ENCODE measurements around the gene LCAT. TPM values are rescaled to one million over a fixed set of nuclear protein-coding genes. Genes with fewer than 3 reads are reported as not detected.
"Not testable (repeated sequence)": the region's sequence is repeated elsewhere in the genome, so short reads cannot be mapped to it uniquely, and the experiment has no call there.

Gene LCAT
- total RNA-seq, 1 donor from 2014 or later = 1.6 TPM

- TF ChIP-seq CTCF (IDR thresholded peaks at IDR 0.05; ENCODE audit: insufficient read depth, low read length, severe bottlenecking) = no peak
- H3K36me3 ChIP-seq (ENCODE audit: control insufficient read depth, insufficient read depth, low read length) = no peaks in the 10 kb centered on the region
- FAIRE-seq (no peak), DNase-seq (ENCODE audit: low read depth) (no peak)
- peaks cover 4% of the 10 kb centered on the region for H3K27me3 ChIP-seq (ENCODE audit: control insufficient read depth, insufficient read depth, low read length)
- no peak overlapping the region for H3K4me3 ChIP-seq (ENCODE audit: low read depth, low read length)
These were observed 33.7 kb upstream of the LCAT start for GRCh38 chr16:67977469-67978227.

- DNase-seq (ENCODE audit: low read depth) (no peak), FAIRE-seq (no peak)
- TF ChIP-seq CTCF (IDR thresholded peaks at IDR 0.05; ENCODE audit: insufficient read depth, low read length, severe bottlenecking) = no peak
- Histone ChIP-seq H3K36me3 (ENCODE audit: control insufficient read depth, insufficient read depth, low read length) (no peaks in the 10 kb centered on the region), H3K27me3 (ENCODE audit: control insufficient read depth, insufficient read depth, low read length) (peaks cover 4% of the 10 kb centered on the region), H3K4me3 (ENCODE audit: low read depth, low read length) (no peak overlapping the region)
These were observed 33.1 kb upstream of the LCAT start for GRCh38 chr16:67977005-67977404.

GRCh38 chr16:67976205-67976604 is 32.3 kb upstream of the LCAT start:
- no peak for DNase-seq (ENCODE audit: low read depth)

GRCh38 chr16:67975321-67976105 is 31.6 kb upstream of the LCAT start:
- Histone ChIP-seq H3K27me3 (ENCODE audit: control insufficient read depth, insufficient read depth, low read length) (peaks cover 4% of the 10 kb centered on the region), H3K36me3 (ENCODE audit: control insufficient read depth, insufficient read depth, low read length) (no peaks in the 10 kb centered on the region), H3K4me3 (ENCODE audit: low read depth, low read length) (no peak overlapping the region)
- TF ChIP-seq CTCF (IDR thresholded peaks at IDR 0.05; ENCODE audit: insufficient read depth, low read length, severe bottlenecking) = no peak
- DNase-seq (ENCODE audit: low read depth) (no peak), FAIRE-seq (no peak)

More at GRCh38 chr16:67976205-67976604, 32.3 kb upstream of the LCAT start:
- no peak overlapping the region for H3K4me3 ChIP-seq (ENCODE audit: low read depth, low read length)
- peaks cover 4% of the 10 kb centered on the region for H3K27me3 ChIP-seq (ENCODE audit: control insufficient read depth, insufficient read depth, low read length)
- no peak for TF ChIP-seq CTCF (IDR thresholded peaks at IDR 0.05; ENCODE audit: insufficient read depth, low read length, severe bottlenecking)
- no peak for FAIRE-seq
- H3K36me3 ChIP-seq (ENCODE audit: control insufficient read depth, insufficient read depth, low read length) = no peaks in the 10 kb centered on the region

- H3K27me3 ChIP-seq (ENCODE audit: control insufficient read depth, insufficient read depth, low read length); FAIRE-seq: not testable (repeated sequence)
These were observed 28.4 kb upstream of the LCAT start for GRCh38 chr16:67972285-67972684.

GRCh38 chr16:67971111-67971510 is 27.2 kb upstream of the LCAT start:
- DNase-seq (ENCODE audit: low read depth) = no peak
- no peak for FAIRE-seq
- Histone ChIP-seq H3K27me3 (ENCODE audit: control insufficient read depth, insufficient read depth, low read length) (peaks cover 2% of the 10 kb centered on the region), H3K4me3 (ENCODE audit: low read depth, low read length) (no peak overlapping the region), H3K36me3 (ENCODE audit: control insufficient read depth, insufficient read depth, low read length) (no peaks in the 10 kb centered on the region)
- no peak for TF ChIP-seq CTCF (IDR thresholded peaks at IDR 0.05; ENCODE audit: insufficient read depth, low read length, severe bottlenecking)

More at GRCh38 chr16:67972285-67972684, 28.4 kb upstream of the LCAT start:
- not testable (repeated sequence) for H3K36me3 ChIP-seq (ENCODE audit: control insufficient read depth, insufficient read depth, low read length); DNase-seq (ENCODE audit: low read depth); H3K4me3 ChIP-seq (ENCODE audit: low read depth, low read length)
